HEK293 (cell line): ENCODE measurements around the gene CEP112.
"Not testable (repeated sequence)": the region's sequence is repeated elsewhere in the genome, so short reads cannot be mapped to it uniquely, and the experiment has no call there.

Experiments
- CTCF ChIP-seq: fragments of 450-650 bp; formaldehyde crosslinking; IDR thresholded peaks from 2 replicates; pipeline ENCODE4 v1.5.1; 2016; ENCODE audit warnings: missing biosample characterization, missing genetic modification characterization
- GLI2 ChIP-seq: fragments of 450-650 bp; formaldehyde crosslinking; IDR thresholded peaks from 2 replicates; pipeline ENCODE4; 2017; ENCODE audit warnings: missing biosample characterization, missing genetic modification characterization, low read depth, borderline replicate concordance
- PBX3 ChIP-seq: sonication (generic); formaldehyde crosslinking; IDR thresholded peaks from 2 replicates; pipeline ENCODE4 v1.8.1; 2022; ENCODE audit warnings: mild to moderate bottlenecking, moderate library complexity, missing genetic modification reagents
- ZBTB1 ChIP-seq: fragments of 450-650 bp; formaldehyde crosslinking; IDR thresholded peaks from 2 replicates; pipeline ENCODE4 v1.5.1; 2016; ENCODE audit warnings: missing biosample characterization, missing genetic modification characterization
- ZBTB11 ChIP-seq: fragments of 450-650 bp; formaldehyde crosslinking; conservative IDR thresholded peaks from 2 replicates; pipeline ENCODE4 v1.5.1; 2016; ENCODE audit warnings: low read depth, missing biosample characterization, missing genetic modification characterization
- ZBTB26 ChIP-seq: fragments of 450-650 bp; formaldehyde crosslinking; optimal IDR thresholded peaks from 2 replicates; pipeline ENCODE3; 2016; ENCODE audit warnings: missing biosample characterization, mild to moderate bottlenecking, missing genetic modification characterization
- ZNF175 ChIP-seq: fragments of 450-650 bp; formaldehyde crosslinking; IDR thresholded peaks from 2 replicates; pipeline ENCODE4 v1.5.1; 2016; ENCODE audit warnings: missing biosample characterization, missing genetic modification characterization
- ZNF23 ChIP-seq: fragments of 450-650 bp; formaldehyde crosslinking; IDR thresholded peaks from 2 replicates; pipeline ENCODE4 v1.5.1; 2016; ENCODE audit warnings: missing biosample characterization, missing genetic modification characterization, borderline replicate concordance
- ZNF404 ChIP-seq: fragments of 450-650 bp; formaldehyde crosslinking; IDR thresholded peaks from 2 replicates; pipeline ENCODE4 v1.5.1; 2017; ENCODE audit warnings: missing biosample characterization, missing genetic modification characterization
- ZNF830 ChIP-seq: fragments of 450-650 bp; IDR thresholded peaks from 2 replicates; pipeline ENCODE4 v1.5.0; 2018; ENCODE audit warnings: missing biosample characterization, missing genetic modification characterization, low read depth, mild to moderate bottlenecking, moderate library complexity
- ZSCAN23 ChIP-seq: fragments of 450-650 bp; formaldehyde crosslinking; IDR thresholded peaks from 2 replicates; pipeline ENCODE4 v1.5.1; 2016; ENCODE audit warnings: missing biosample characterization, missing genetic modification characterization

- not testable (repeated sequence) for TF ChIP-seq ZNF23; ZBTB26 (tag by site-specific recombination); PBX3 (CRISPR knock-in tag); ZSCAN23; ZNF175 (tag by site-specific recombination); ZNF404; ZBTB11; ZBTB1 (tag by site-specific recombination); CTCF (tag by site-specific recombination); ZNF830 (tag by site-specific recombination); GLI2 (tag by site-specific recombination)
Observed at GRCh38 chr17:65782104-65782706, 409.7 kb downstream of the CEP112 start.
